Measurements from ENCODE around the gene SOX2. TPM values are rescaled to one million over a fixed set of nuclear protein-coding genes. Genes with fewer than 3 reads are reported as not detected.

Gene SOX2
- total RNA-seq, 1 donor from 2014 or later, result not detected

GRCh38 chr3:181704421-181705085 lies 7.2 kb upstream of the SOX2 start:
- DNase-seq (ENCODE audit: low spot score), result no peak

GRCh38 chr3:181705086-181705480 lies 6.6 kb upstream of the SOX2 start:
- no peak for DNase-seq (ENCODE audit: low spot score)

- no peak for DNase-seq (ENCODE audit: low spot score)
These were observed 3.7 kb upstream of the SOX2 start for GRCh38 chr3:181707980-181708379.

GRCh38 chr3:181709537-181710279 lies 2.0 kb upstream of the SOX2 start:
- DNase-seq (ENCODE audit: low spot score), result no peak

- no peak for DNase-seq (ENCODE audit: low spot score)
These were observed 1.1 kb upstream of the SOX2 start for GRCh38 chr3:181710345-181711291.

GRCh38 chr3:181712226-181712552 lies 464 bp downstream of the SOX2 start:
- DNase-seq (ENCODE audit: low spot score), result no peak

- DNase-seq (ENCODE audit: low spot score), result no peak
These were observed 991 bp downstream of the SOX2 start for GRCh38 chr3:181712553-181713279.

GRCh38 chr3:181713280-181713647 lies 1.5 kb downstream of the SOX2 start:
- no peak for DNase-seq (ENCODE audit: low spot score)

- no peak for DNase-seq (ENCODE audit: low spot score)
These were observed 2.2 kb downstream of the SOX2 start for GRCh38 chr3:181713676-181714612.

- no peak for DNase-seq (ENCODE audit: low spot score)
These were observed 4.0 kb downstream of the SOX2 start for GRCh38 chr3:181715571-181716340.

- no peak for DNase-seq (ENCODE audit: low spot score)
These were observed 5.2 kb downstream of the SOX2 start for GRCh38 chr3:181716966-181717365.

GRCh38 chr3:181717549-181718171 lies 5.9 kb downstream of the SOX2 start:
- DNase-seq (ENCODE audit: low spot score), result no peak

GRCh38 chr3:181718369-181718768 lies 6.6 kb downstream of the SOX2 start:
- DNase-seq (ENCODE audit: low spot score), result no peak

GRCh38 chr3:181718987-181719911 lies 7.5 kb downstream of the SOX2 start:
- DNase-seq (ENCODE audit: low spot score), result no peak

- no peak for DNase-seq (ENCODE audit: low spot score)
These were observed 8.4 kb downstream of the SOX2 start for GRCh38 chr3:181719991-181720680.

GRCh38 chr3:181721046-181721875 lies 9.5 kb downstream of the SOX2 start:
- DNase-seq (ENCODE audit: low spot score), result no peak
